ENCODE data around the gene LRPPRC. TPM values are rescaled to one million over a fixed set of nuclear protein-coding genes. Genes with fewer than 3 reads are reported as not detected.
"Not testable (repeated sequence)": the region's sequence is repeated elsewhere in the genome, so short reads cannot be mapped to it uniquely, and the experiment has no call there.

Gene LRPPRC
- 46.2 and 50.5 TPM in 2 replicates for total RNA-seq (2014; rRNA removed; shearing (Covaris generic))
- 40.9 and 54.6 TPM in 2 replicates for polyA plus RNA-seq (2015; cell fraction: cytosol; rRNA removed)
- polyA plus RNA-seq (2015; cell fraction: nucleus; rRNA removed): 152 and 165 TPM in 2 replicates

GRCh38 chr2:43995733-43996533, at the start of gene LRPPRC:
Gene LRPPRC (minus strand): TSS chr2:43995989. CDS start chr2:43995947, 42 bp downstream.
- DNase-seq (ENCODE audit: low read depth): peak; percentile 92

- no peak for DNase-seq (ENCODE audit: low read depth)
Observed at GRCh38 chr2:44045061-44045460, 49.3 kb upstream of the LRPPRC start.

GRCh38 chr2:44044281-44044720, 48.5 kb upstream of the LRPPRC start:
- DNase-seq (ENCODE audit: low read depth): peak; percentile 74

DNA sequence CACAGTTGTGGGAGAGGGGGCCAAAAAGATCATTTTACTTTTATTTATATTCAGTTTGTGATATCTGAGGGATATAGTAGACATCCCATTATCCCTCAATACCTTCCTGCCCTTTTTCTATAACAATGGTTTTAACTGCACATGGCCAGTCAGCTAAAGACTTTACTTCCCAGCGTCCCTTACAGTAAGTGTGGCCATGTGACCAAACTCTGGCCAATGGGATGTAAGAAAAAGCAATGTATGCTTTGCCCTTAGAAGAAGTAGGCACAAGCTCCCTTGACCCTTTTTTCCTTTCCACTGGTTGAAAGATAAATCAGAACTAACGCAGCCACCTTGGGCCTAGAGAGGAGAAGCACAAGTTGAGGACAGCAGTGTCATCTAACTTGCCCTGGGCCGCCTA, 44.6 kb upstream of the LRPPRC start:
- no peak for DNase-seq (ENCODE audit: low read depth)

DNA sequence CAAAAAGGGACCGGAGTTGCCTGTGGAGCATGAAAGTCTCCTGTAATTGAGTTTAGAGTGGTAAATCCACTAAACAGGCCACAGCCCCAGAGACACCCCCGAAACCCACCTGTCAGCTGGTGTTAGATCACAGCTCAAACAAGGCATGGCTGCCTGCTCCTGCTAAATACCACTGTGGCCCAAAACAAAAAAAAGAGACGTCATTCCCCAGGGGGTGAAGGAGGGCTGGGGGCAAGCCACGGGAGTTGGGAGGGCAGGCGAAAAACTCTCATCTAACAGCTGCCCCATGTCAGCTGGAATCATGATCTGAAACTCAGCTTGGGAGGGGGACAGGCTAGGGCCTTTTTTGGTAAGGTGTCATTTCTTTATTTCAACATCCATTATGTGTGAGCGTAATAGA, 42.5 kb upstream of the LRPPRC start:
- no peak for DNase-seq (ENCODE audit: low read depth)

GRCh38 chr2:44037221-44037620, 41.4 kb upstream of the LRPPRC start:
- no peak for DNase-seq (ENCODE audit: low read depth)

DNA sequence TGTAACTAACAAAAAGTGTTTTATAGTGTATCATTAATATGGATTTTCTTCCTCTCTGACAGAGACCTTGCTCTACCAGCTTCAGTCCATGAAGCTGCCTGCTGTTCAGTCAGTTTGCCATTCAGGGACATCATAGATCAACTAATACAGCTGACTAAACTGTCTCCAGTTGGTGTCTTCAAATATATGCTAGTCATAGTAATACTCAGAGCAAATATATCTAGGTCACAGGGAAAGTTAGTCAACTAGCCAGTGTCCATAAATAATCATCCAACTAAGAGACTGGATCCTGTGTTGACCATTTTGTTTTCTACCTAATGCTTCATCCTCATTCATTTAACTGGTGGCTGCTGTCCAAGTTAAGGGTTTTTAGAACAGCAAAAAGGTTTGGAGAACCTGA, 38.2 kb upstream of the LRPPRC start:
- no peak for DNase-seq (ENCODE audit: low read depth)

- not testable (repeated sequence) for DNase-seq (ENCODE audit: low read depth)
Observed at GRCh38 chr2:44027076-44027475, 31.3 kb upstream of the LRPPRC start.

- DNase-seq (ENCODE audit: low read depth): no peak
Observed at GRCh38 chr2:44016282-44016681, 20.5 kb upstream of the LRPPRC start.

- no peak for DNase-seq (ENCODE audit: low read depth)
Observed at GRCh38 chr2:44015239-44015638, 19.4 kb upstream of the LRPPRC start.

DNA sequence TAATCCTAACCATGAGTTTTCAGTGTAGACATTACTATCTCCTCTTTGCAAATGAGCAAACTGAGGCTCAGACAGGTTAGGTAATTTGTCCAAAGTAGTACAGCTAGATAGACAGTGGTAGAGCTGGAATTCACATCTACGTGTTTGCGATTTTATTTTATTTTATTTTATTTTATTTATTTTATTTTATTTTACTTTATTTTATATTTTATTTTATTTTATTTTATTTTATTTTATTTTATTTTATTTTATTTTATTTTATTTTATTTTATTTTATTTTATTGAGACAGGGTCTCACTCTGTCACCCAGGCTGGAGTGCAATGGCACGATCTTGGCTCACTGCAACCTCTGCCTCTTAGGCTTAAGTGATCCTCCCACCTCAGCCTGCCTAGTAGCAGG, 17.4 kb upstream of the LRPPRC start:
- not testable (repeated sequence) for DNase-seq (ENCODE audit: low read depth)

- no peak for DNase-seq (ENCODE audit: low read depth)
Observed at GRCh38 chr2:44010266-44010665, 14.5 kb upstream of the LRPPRC start.

GRCh38 chr2:44009136-44009735, 13.4 kb upstream of the LRPPRC start:
- no peak for DNase-seq (ENCODE audit: low read depth)

DNA sequence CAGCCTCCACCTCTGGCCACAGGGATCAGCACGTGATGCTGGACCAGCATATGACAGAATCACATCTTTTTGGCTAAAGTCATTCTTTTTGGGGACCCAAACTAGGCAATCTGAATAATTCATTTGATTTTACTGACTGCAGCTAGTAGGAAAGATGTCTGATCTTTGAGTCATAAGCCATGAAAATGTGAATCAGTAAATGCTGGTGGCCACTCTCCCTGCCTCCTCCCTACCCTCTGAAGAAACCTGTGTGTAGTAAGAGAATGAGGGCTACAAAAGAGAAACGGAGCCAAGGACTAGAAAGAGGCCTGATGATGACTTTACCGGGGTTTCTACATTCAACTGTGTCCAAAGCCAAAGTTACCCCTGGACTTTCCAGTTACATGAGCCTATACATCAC, 10.1 kb upstream of the LRPPRC start:
- DNase-seq (ENCODE audit: low read depth): peak; percentile 52

GRCh38 chr2:44004735-44005602, 9.2 kb upstream of the LRPPRC start:
- no peak for DNase-seq (ENCODE audit: low read depth)

GRCh38 chr2:44001716-44002115, 5.9 kb upstream of the LRPPRC start:
- DNase-seq (ENCODE audit: low read depth): no peak

GRCh38 chr2:43998263-43998662, 2.5 kb upstream of the LRPPRC start:
- DNase-seq (ENCODE audit: low read depth): no peak

- no peak for DNase-seq (ENCODE audit: low read depth)
Observed at GRCh38 chr2:43993437-43993836, 2.4 kb downstream of the LRPPRC start.

DNA sequence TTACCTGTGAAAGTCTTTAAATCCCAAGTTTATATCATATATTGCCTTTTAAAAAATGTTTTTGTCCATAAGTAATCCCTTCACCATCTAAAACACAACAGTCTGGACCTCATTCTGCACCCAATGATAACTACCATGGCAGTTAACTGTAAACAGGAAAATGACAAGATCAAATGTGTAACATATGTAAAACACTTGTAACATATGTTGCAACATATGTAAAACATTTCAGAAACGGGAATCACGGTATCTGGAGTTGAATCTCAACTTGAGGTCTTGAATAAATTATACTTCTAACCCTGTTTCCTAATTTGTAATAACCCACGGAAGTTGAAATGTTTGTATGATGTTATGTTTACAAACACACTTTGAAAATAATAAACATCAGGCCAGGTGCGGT, 6.2 kb downstream of the LRPPRC start:
- DNase-seq (ENCODE audit: low read depth): no peak

- DNase-seq (ENCODE audit: low read depth): no peak
Observed at GRCh38 chr2:43986600-43986999, 9.2 kb downstream of the LRPPRC start.

DNA sequence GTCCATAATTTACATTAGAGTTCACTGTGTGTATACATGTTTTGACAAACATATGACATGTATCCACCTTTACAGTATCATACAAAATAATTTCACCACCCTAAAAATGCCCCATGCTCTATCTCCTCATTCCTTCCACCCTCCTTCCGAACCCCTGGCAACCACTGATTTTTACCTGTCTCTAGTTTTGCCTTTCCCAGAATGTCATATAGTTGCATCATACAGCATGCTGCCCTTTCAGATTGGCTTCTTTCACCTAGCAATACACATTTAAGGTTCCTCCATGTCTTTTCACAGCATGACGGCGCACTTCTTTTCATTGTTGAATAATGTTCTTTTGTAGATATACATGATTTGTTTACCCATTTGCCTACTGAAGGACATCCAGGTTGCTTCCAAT, 10.4 kb downstream of the LRPPRC start:
- no peak for DNase-seq (ENCODE audit: low read depth)

- DNase-seq (ENCODE audit: low read depth): no peak
Observed at GRCh38 chr2:43984533-43984932, 11.3 kb downstream of the LRPPRC start.

Data from HT1080 (cell line).